Karpas-422 (cell line): Measurements from ENCODE around the gene EIF3F. TPM values are rescaled to one million over a fixed set of nuclear protein-coding genes. Genes with fewer than 3 reads are reported as not detected.

Experiments
- DNase-seq: peaks from one replicate; pipeline ENCODE4 v3.0.0-alpha.2; 2015
- H2AFZ ChIP-seq: fragments of 200-600 bp; sonication (generic); 2 replicates; pipeline ENCODE4 v1.6.1; 2014; ENCODE audit warnings: antibody characterized with exemption, low read length, mixed read lengths
- H3K27ac ChIP-seq: fragments of 200-600 bp; sonication (generic); 2 replicates; pipeline ENCODE4 v1.5.1; 2014; ENCODE audit warnings: mild to moderate bottlenecking, low read length, moderate library complexity
- H3K27me3 ChIP-seq: fragments of 200-600 bp; sonication (generic); 2 replicates; pipeline ENCODE4 v1.6.1; 2014; ENCODE audit warnings: low read length, mixed read lengths
- H3K36me3 ChIP-seq: fragments of 200-600 bp; sonication (generic); 2 replicates; pipeline ENCODE4 v1.6.1; 2014; ENCODE audit warnings: low read length, mixed read lengths; ENCODE audit not compliant: insufficient read depth
- H3K4me1 ChIP-seq: fragments of 200-600 bp; sonication (generic); 2 replicates; pipeline ENCODE4 v1.6.1; 2014; ENCODE audit warnings: mild to moderate bottlenecking, low read length, mixed read lengths
- H3K4me2 ChIP-seq: fragments of 200-600 bp; sonication (generic); 2 replicates; pipeline ENCODE4 v1.6.1; 2014; ENCODE audit warnings: low read length, low read depth, mild to moderate bottlenecking; ENCODE audit not compliant: poor library complexity, severe bottlenecking
- H3K4me3 ChIP-seq: fragments of 200-600 bp; sonication (generic); 2 replicates; pipeline ENCODE4 v1.5.1; 2014; ENCODE audit warnings: mild to moderate bottlenecking, antibody characterized with exemption, low read length, mixed read lengths
- H3K79me2 ChIP-seq: fragments of 200-600 bp; sonication (generic); 2 replicates; pipeline ENCODE4 v1.6.1; 2014; ENCODE audit warnings: mild to moderate bottlenecking, low read length, mixed read lengths
- H3K9ac ChIP-seq: fragments of 200-600 bp; sonication (generic); 2 replicates; pipeline ENCODE4 v1.6.0; 2014; ENCODE audit warnings: low read length
- H3K9me2 ChIP-seq: fragments of 200-600 bp; sonication (generic), shearing (Covaris generic); replicated peaks from 2 replicates; pipeline ENCODE4 v1.6.0; 2014; ENCODE audit warnings: mild to moderate bottlenecking, low read length, moderate library complexity; ENCODE audit not compliant: insufficient read depth
- H3K9me3 ChIP-seq: fragments of 300-700, 200-600 bp; sonication (generic); 2 replicates; pipeline ENCODE4 v1.6.1; 2014; ENCODE audit warnings: low read length, mixed read lengths
- H4K20me1 ChIP-seq: fragments of 200-600 bp; sonication (generic); 2 replicates; pipeline ENCODE4 v1.6.1; 2014; ENCODE audit warnings: mild to moderate bottlenecking, antibody characterized with exemption, low read length, low read depth; ENCODE audit not compliant: insufficient read depth
- total RNA-seq: library from RNA; depleted of rRNA; stranded (reverse); fragments of >200 nt; shearing (Covaris generic); gene quantifications from 2 replicates; pipeline ENCODE4 v1.2.3, GENCODE V29; 2014; ENCODE audit warnings: low replicate concordance

EIF3F gene
- total RNA-seq, 1 experiment from 2014 or later, result 767 TPM

DNA sequence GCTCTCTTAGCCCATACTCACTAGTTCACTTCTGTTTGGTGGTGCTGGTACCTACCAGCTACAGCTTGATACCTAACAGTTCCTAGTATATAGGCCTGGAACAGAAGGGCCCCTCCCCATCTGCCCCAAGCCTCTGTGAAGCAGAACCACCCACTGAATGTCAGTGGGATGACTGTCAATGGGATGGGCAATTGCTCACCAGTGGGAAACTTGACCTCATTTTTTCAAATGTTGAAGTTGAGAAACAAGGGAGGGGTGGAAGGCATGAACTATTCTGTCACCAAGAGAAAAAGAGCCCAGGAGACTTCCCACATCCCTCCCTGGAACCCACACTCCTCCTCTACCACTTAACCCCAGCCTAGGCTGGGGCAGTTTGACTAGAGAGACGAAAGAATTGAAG lies 21.8 kb upstream of the EIF3F start, which contains the start of gene NLRP10:
NLRP10 (minus strand) TSS at position 62 of the 400 bp plus-strand sequence. CDS start 1,952 bp downstream, outside the sequence.
- H3K36me3 ChIP-seq, result no peaks in the 10 kb centered on the region
- no peak for DNase-seq
- H3K9ac ChIP-seq, result no peak within 1 kb of the TSS
- no peaks in the 10 kb centered on the region for H3K27me3 ChIP-seq
- no peaks in the 10 kb centered on the region for H4K20me1 ChIP-seq
- peak within 1 kb of the TSS; percentile 55 for H3K4me2 ChIP-seq
- H3K79me2 ChIP-seq, result no peaks in the 10 kb centered on the region
- H2AFZ ChIP-seq, result no peak within 1 kb of the TSS
- peaks cover 21% of the 10 kb centered on the region for H3K4me1 ChIP-seq
- H3K9me2 ChIP-seq, result no peaks in the 10 kb centered on the region
- peak within 1 kb of the TSS; percentile 7 for H3K4me3 ChIP-seq
- H3K27ac ChIP-seq, result no peak within 1 kb of the TSS
- H3K9me3 ChIP-seq, result no peaks in the 10 kb centered on the region

DNA sequence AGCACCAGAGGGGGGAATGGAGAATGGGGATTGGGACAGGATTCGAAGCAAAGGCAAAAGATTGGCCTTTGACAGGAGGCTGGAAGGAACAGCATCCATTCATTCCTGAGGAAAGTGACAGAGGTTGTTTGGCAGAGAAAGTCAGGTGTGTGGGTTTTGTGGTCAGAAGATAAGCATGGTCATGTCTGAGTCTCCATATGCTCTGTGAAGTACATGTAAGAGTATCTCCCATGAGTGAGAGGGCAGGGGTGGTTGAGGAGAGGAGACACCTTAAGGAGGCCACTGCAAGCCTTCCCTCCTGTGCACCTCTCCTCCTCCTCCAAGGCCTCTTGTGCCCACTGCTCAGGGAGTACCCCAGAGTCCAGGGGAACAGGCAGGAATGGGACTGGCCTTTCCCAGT lies 20.0 kb upstream of the EIF3F start:
- Histone ChIP-seq H3K79me2 (no peaks in the 10 kb centered on the region), H2AFZ (no peak overlapping the region), H3K4me3 (no peak overlapping the region), H3K36me3 (no peaks in the 10 kb centered on the region), H3K9ac (no peak overlapping the region), H3K9me3 (no peaks in the 10 kb centered on the region), H4K20me1 (no peaks in the 10 kb centered on the region), H3K4me1 (peaks cover 21% of the 10 kb centered on the region), H3K9me2 (no peaks in the 10 kb centered on the region), H3K27ac (no peak overlapping the region), H3K4me2 (no peak overlapping the region), H3K27me3 (no peaks in the 10 kb centered on the region)
- no peak for DNase-seq

DNA sequence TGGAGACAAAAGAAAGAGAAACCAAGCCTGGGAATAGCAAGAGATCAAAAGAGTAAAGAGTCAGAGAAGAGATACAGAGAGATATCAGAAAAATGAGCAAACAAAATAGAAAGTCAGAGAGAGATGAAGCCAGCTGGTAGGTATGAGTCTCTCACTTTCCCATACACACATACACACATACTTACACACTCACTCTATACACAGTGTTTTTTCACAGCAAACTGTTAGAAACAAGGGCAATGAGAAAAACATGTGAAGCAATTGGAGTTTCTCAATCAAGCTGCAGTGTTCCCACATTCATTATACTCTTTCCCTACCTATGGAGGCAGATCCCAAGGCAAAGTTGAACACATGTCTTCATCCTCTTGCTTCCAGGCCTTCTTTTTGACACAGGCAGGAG lies 19.3 kb upstream of the EIF3F start:
- no peaks in the 10 kb centered on the region for H3K79me2 ChIP-seq
- H3K4me1 ChIP-seq, result peaks cover 21% of the 10 kb centered on the region
- no peak overlapping the region for H3K4me2 ChIP-seq
- no peak overlapping the region for H3K9ac ChIP-seq
- no peak for DNase-seq
- H3K36me3 ChIP-seq, result no peaks in the 10 kb centered on the region
- H3K9me2 ChIP-seq, result no peaks in the 10 kb centered on the region
- no peaks in the 10 kb centered on the region for H3K9me3 ChIP-seq
- no peaks in the 10 kb centered on the region for H3K27me3 ChIP-seq
- no peaks in the 10 kb centered on the region for H4K20me1 ChIP-seq
- H2AFZ ChIP-seq, result no peak overlapping the region
- no peak overlapping the region for H3K4me3 ChIP-seq
- H3K27ac ChIP-seq, result no peak overlapping the region

DNA sequence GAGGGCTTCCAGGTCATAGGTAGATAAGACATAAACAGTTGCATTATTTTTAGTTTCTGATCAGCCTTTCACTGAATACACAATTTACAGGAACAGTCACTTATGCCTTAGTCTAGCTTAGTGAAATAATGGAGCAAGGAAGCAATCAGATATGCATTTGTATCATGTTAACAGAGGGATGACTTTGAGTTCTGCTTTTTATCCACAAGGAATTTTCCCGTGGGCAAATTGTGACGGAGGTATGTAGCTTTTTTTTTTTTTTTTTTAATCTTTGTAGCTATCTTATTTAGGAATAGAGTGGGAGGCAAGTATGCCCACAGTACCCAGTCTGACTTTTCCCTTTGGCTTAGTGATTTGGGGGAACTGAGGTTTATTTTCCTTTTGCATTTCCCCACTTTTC lies 18.5 kb upstream of the EIF3F start:
- Histone ChIP-seq H3K27me3 (no peaks in the 10 kb centered on the region), H3K79me2 (no peaks in the 10 kb centered on the region), H3K9ac (no peak overlapping the region), H3K9me2 (no peaks in the 10 kb centered on the region), H3K4me2 (no peak overlapping the region), H3K4me3 (no peak overlapping the region), H3K9me3 (no peaks in the 10 kb centered on the region), H2AFZ (no peak overlapping the region), H3K36me3 (no peaks in the 10 kb centered on the region), H3K27ac (no peak overlapping the region), H4K20me1 (no peaks in the 10 kb centered on the region), H3K4me1 (peaks cover 17% of the 10 kb centered on the region)
- DNase-seq, result no peak

DNA sequence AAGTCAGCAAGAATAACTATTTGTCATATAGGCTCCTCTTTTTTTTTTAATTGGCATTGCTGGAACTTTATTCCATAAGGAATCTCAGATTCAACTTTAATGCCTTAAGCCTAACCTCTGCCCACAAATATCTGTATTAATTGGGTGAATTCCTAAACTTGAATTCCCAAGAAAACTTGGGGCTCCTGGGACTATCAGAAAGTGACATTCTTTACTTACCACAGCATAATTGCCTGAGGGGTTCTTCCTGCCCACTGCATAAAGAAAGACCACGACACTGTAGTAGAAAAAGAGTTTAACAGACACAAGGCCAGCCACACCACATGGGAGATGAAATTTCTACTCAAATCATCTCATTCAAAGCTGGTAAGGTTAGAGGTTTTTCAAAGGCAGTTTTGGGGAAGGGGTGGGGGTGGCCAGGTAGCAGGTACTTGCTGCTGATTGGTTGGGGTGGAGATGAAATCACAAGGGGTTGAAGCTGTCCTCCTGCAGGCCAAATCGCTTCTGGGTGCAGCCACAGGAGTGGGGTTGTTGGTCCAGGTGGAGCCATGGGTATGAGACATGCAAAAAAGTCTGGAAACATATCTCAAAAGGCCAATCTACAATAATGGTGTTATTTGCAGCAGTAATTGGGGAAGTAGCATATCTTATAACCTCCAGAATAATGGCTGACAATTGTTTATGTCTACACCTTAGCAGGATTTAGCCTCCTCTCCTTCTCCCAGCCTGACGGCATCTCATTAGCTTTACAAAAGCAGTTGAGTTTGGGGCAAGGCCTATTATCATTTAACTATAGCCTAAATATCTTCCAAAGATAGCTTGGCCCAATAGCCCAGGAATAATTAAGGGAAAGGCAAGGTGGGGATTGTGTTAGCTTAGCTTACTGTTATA lies 17.1 kb upstream of the EIF3F start:
- Histone ChIP-seq H3K27ac (no peak overlapping the region), H3K4me3 (no peak overlapping the region), H3K9ac (no peak overlapping the region), H3K36me3 (no peaks in the 10 kb centered on the region), H3K4me1 (peaks cover 3% of the 10 kb centered on the region), H2AFZ (no peak overlapping the region), H3K4me2 (no peak overlapping the region), H3K79me2 (no peaks in the 10 kb centered on the region), H3K9me2 (no peaks in the 10 kb centered on the region), H3K27me3 (no peaks in the 10 kb centered on the region), H3K9me3 (no peaks in the 10 kb centered on the region), H4K20me1 (no peaks in the 10 kb centered on the region)
- DNase-seq, result no peak

DNA sequence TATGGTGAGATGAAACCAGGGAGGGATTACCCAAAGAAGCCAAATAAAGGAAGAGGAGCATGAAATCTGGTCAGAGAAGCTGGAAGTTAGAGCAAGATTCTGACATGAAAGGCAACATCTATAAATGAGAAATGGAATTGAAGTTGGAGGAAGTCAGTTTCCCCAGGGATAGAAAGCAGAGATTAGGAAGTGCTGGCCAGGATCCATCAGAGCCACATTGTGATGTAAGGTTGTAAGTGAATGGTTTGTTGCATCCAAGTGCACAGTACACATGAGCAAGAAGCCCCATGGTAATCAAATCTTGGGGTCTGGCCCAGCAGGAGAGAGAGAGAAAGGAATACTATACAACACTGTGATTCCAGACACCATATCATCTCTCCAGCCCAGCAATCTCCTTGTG lies 15.3 kb upstream of the EIF3F start:
- Histone ChIP-seq H3K9me3 (no peaks in the 10 kb centered on the region), H4K20me1 (no peaks in the 10 kb centered on the region), H3K9ac (no peak overlapping the region), H3K4me1 (no peaks in the 10 kb centered on the region), H3K27ac (no peak overlapping the region), H3K27me3 (no peaks in the 10 kb centered on the region), H3K79me2 (no peaks in the 10 kb centered on the region), H3K4me3 (no peak overlapping the region), H3K36me3 (no peaks in the 10 kb centered on the region), H3K9me2 (no peaks in the 10 kb centered on the region), H3K4me2 (no peak overlapping the region), H2AFZ (no peak overlapping the region)
- no peak for DNase-seq

DNA sequence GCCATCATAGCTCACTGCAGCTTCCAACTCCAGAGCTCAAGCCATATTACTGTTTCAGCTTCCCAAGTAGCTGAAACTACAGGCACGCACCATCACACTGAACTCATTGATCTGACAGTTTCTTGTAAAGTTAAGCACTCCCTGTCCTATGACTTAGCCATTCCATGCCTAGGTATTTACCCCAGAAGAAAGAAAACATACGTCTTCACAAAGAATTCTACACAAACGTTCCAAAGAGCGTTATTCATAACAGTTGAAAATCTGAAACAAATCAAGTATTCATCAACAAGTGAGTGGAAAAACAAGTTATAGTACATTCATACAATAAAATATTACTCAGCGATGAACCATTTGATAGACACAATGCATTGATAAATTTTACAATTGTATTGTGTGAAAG lies 14.1 kb upstream of the EIF3F start:
- no peaks in the 10 kb centered on the region for H3K4me1 ChIP-seq

DNA sequence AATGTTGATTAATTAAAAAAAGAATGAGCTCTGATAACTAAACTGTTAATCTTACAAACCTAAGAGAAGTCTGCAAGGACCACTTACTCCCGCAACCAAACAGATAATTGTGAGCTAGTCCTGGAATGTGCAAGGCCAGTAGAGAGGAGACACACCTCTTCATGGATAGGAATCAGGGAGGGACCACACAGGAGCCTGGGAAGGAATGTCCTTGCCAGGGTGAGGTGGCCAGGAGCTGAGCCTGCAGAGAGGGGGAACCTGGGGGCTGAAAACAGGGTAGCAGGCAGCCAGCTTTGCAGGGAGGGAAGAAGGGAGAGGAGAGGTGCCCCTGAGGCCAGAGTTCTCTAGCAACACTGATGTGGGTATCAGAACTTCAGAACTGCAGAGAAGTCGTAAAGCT lies 12.5 kb upstream of the EIF3F start:
- H3K4me2 ChIP-seq, result no peak overlapping the region
- H3K9ac ChIP-seq, result no peak overlapping the region
- H3K4me3 ChIP-seq, result no peak overlapping the region
- DNase-seq, result no peak
- H3K36me3 ChIP-seq, result no peaks in the 10 kb centered on the region
- H3K27ac ChIP-seq, result no peak overlapping the region
- no peaks in the 10 kb centered on the region for H4K20me1 ChIP-seq
- no peaks in the 10 kb centered on the region for H3K27me3 ChIP-seq
- no peaks in the 10 kb centered on the region for H3K79me2 ChIP-seq
- no peaks in the 10 kb centered on the region for H3K9me3 ChIP-seq
- no peak overlapping the region for H2AFZ ChIP-seq
- H3K9me2 ChIP-seq, result no peaks in the 10 kb centered on the region
- H3K4me1 ChIP-seq, result no peaks in the 10 kb centered on the region

More for the DNA sequence above, 14.1 kb upstream of the EIF3F start:
- Histone ChIP-seq H3K27ac (no peak overlapping the region), H3K36me3 (no peaks in the 10 kb centered on the region), H4K20me1 (no peaks in the 10 kb centered on the region), H3K4me2 (no peak overlapping the region), H3K9me3 (no peaks in the 10 kb centered on the region), H2AFZ (no peak overlapping the region), H3K9ac (no peak overlapping the region), H3K4me3 (no peak overlapping the region), H3K79me2 (no peaks in the 10 kb centered on the region), H3K27me3 (no peaks in the 10 kb centered on the region), H3K9me2 (no peaks in the 10 kb centered on the region)
- DNase-seq, result no peak
